ENCODE data around the gene ANKLE2. TPM values are rescaled to one million over a fixed set of nuclear protein-coding genes. Genes with fewer than 3 reads are reported as not detected.

ANKLE2 gene
- total RNA-seq, 1 donor from 2014 or later: 54.2 TPM

- no peaks in the 10 kb centered on the region for H3K4me1 ChIP-seq
Measured at GRCh38 chr12:132735496-132735895, 26.1 kb downstream of the ANKLE2 start.

GRCh38 chr12:132734206-132734605 is 27.4 kb downstream of the ANKLE2 start:
- no peaks in the 10 kb centered on the region for H3K27me3 ChIP-seq
- intact Hi-C loops (cut with DNase I): no loop called here
- DNase-seq (ENCODE audit: low spot score in 2 of 2): no peak
- no peak overlapping the region for H3K27ac ChIP-seq
- H3K4me3 ChIP-seq: no peak overlapping the region
- no peaks in the 10 kb centered on the region for H3K4me1 ChIP-seq
- peaks cover 83 to 95% of the 10 kb centered on the region in 2 donors for H3K36me3 ChIP-seq
- H3K9me3 ChIP-seq: no peaks in the 10 kb centered on the region
- TF ChIP-seq CTCF (IDR thresholded peaks at IDR 0.05): no peak

More at GRCh38 chr12:132735496-132735895, 26.1 kb downstream of the ANKLE2 start:
- Histone ChIP-seq H3K27ac (no peak overlapping the region), H3K36me3 (peaks cover 95 to 97% of the 10 kb centered on the region in 2 donors), H3K4me3 (no peak overlapping the region), H3K27me3 (no peaks in the 10 kb centered on the region), H3K9me3 (no peaks in the 10 kb centered on the region)
- TF ChIP-seq CTCF (IDR thresholded peaks at IDR 0.05): no peak
- intact Hi-C loops (cut with DNase I): no loop called here
- DNase-seq (ENCODE audit: low spot score in 2 of 2): no peak

GRCh38 chr12:132731574-132731973 is 30.1 kb downstream of the ANKLE2 start:
- H3K36me3 ChIP-seq: peaks cover 89 to 96% of the 10 kb centered on the region in 2 donors
- no peak for TF ChIP-seq CTCF (IDR thresholded peaks at IDR 0.05)
- H3K4me3 ChIP-seq: no peak overlapping the region
- H3K9me3 ChIP-seq: no peaks in the 10 kb centered on the region
- H3K27me3 ChIP-seq: no peaks in the 10 kb centered on the region
- no peaks in the 10 kb centered on the region for H3K4me1 ChIP-seq
- no peak overlapping the region for H3K27ac ChIP-seq
- no peak for DNase-seq (ENCODE audit: low spot score in 2 of 2)
- intact Hi-C loops (cut with DNase I): no loop called here

GRCh38 chr12:132730353-132730752 is 31.3 kb downstream of the ANKLE2 start:
- Histone ChIP-seq H3K27me3 (no peaks in the 10 kb centered on the region), H3K4me1 (no peaks in the 10 kb centered on the region), H3K9me3 (no peaks in the 10 kb centered on the region), H3K27ac (no peak overlapping the region), H3K36me3 (peaks cover 85 to 96% of the 10 kb centered on the region in 2 donors), H3K4me3 (no peak overlapping the region)
- no peak for DNase-seq (ENCODE audit: low spot score in 2 of 2)
- intact Hi-C loops (cut with DNase I): no loop called here
- TF ChIP-seq CTCF (IDR thresholded peaks at IDR 0.05): no peak

GRCh38 chr12:132729541-132730320 is 31.9 kb downstream of the ANKLE2 start:
- intact Hi-C loops (cut with DNase I): no loop called here
- H3K9me3 ChIP-seq: no peaks in the 10 kb centered on the region
- no peaks in the 10 kb centered on the region for H3K4me1 ChIP-seq
- H3K27me3 ChIP-seq: no peaks in the 10 kb centered on the region
- no peak overlapping the region for H3K4me3 ChIP-seq
- no peak for TF ChIP-seq CTCF (IDR thresholded peaks at IDR 0.05)
- peaks cover 85 to 96% of the 10 kb centered on the region in 2 donors for H3K36me3 ChIP-seq
- H3K27ac ChIP-seq: no peak overlapping the region
- DNase-seq (ENCODE audit: low spot score in 2 of 2): no peak

All from ascending aorta (tissue), 2 donors.